GM12878 (cell line): ENCODE results near the gene ANTXR2. TPM values are rescaled to one million over a fixed set of nuclear protein-coding genes. Genes with fewer than 3 reads are reported as not detected.

Experiments used
- ATAC-seq: fragments of 200-7000 bp; cut with Tn5 transposase; 3 replicates; pipeline ENCODE4 v1.9.1; 2020; ENCODE audit warnings: mild to moderate bottlenecking, moderate library complexity
- BruUV-seq: library from RNA; stranded (reverse); fragments of 400-500 nt; replicated peaks from 2 replicates; lab custom pipeline; 2021; lab: Mats Ljungman, UMichigan
- CTCF ChIA-PET: fragments of 300-600 bp; sonication (Branson Sonifier 250); formaldehyde crosslinking; extraction: SDS; loops from one replicate; lab custom pipeline; 2021; ENCODE audit warnings: inconsistent platforms; lab: Yijun Ruan, JAX
- POLR2A ChIA-PET: fragments of 350-600 bp; formaldehyde crosslinking; extraction: SDS; loops from one replicate; lab custom pipeline; 2021; ENCODE audit warnings: inconsistent platforms; lab: Charles Lee
- RAD21 ChIA-PET: fragments of 300-600 bp; sonication (Branson Sonifier 250); formaldehyde crosslinking; loops from one replicate; lab custom pipeline; 2023; ENCODE audit warnings: antibody characterized with exemption; ENCODE audit not compliant: unreplicated experiment; lab: Charles Lee
- SMC1A ChIA-PET: fragments of 300-600 bp; sonication (Branson Sonifier 250); formaldehyde crosslinking; loops from one replicate; lab custom pipeline; 2023; ENCODE audit not compliant: unreplicated experiment, uncharacterized antibody; lab: Charles Lee
- DNase-seq: peaks from one replicate; pipeline ENCODE4 v3.0.0-alpha.2; 2011; ENCODE audit warnings: low read depth, low spot score
- FAIRE-seq: peaks from 3 replicates; lab custom pipeline; 2011; peaks lifted over from hg19 to GRCh38; lab: Jason Lieb, UNC
- H2AFZ ChIP-seq: 2 replicates; pipeline ENCODE4 v1.6.0; 2011; ENCODE audit warnings: low read depth, low read length, control low read depth; ENCODE audit not compliant: control insufficient read depth
- H3K27ac ChIP-seq: 2 replicates; pipeline ENCODE4 v1.5.1; 2011; ENCODE audit warnings: control low read depth; ENCODE audit not compliant: control insufficient read depth, insufficient read depth
- H3K27me3 ChIP-seq, 2 experiments: replicated peaks in 1 of 2; 2 replicates each; pipeline versions ENCODE4 v1.6.0 to v1.6.1; 2011; ENCODE audit warnings: low read length in 1 of 2; ENCODE audit not compliant: control insufficient read depth in 2 of 2, insufficient read depth in 2 of 2
- H3K36me3 ChIP-seq, 2 experiments: 2 replicates each; pipeline ENCODE4 v1.5.1; 2011; ENCODE audit warnings: low read length in 1 of 2; ENCODE audit not compliant: control insufficient read depth in 2 of 2, insufficient read depth in 2 of 2
- H3K4me1 ChIP-seq: 2 replicates; pipeline ENCODE4 v1.6.1; 2011; ENCODE audit warnings: mild to moderate bottlenecking, low read length, moderate library complexity, mixed read lengths; ENCODE audit not compliant: control insufficient read depth, insufficient read depth
- H3K4me2 ChIP-seq: 2 replicates; pipeline ENCODE4 v1.6.0; 2011; ENCODE audit warnings: control low read depth; ENCODE audit not compliant: control insufficient read depth, insufficient read depth
- H3K4me3 ChIP-seq: fragments of 200-600 bp; sonication (generic); 2 replicates; pipeline ENCODE4 v1.5.1; 2016
- H3K79me2 ChIP-seq: 2 replicates; pipeline ENCODE4 v1.6.0; 2011; ENCODE audit warnings: low read length; ENCODE audit not compliant: control insufficient read depth, insufficient read depth
- H3K9ac ChIP-seq: 2 replicates; pipeline ENCODE4 v1.8.0; 2011; ENCODE audit warnings: low read length, control low read depth, mixed read lengths; ENCODE audit not compliant: control insufficient read depth, insufficient read depth
- H3K9me3 ChIP-seq: replicated peaks from 3 replicates; pipeline ENCODE4 v1.5.1; 2011; ENCODE audit warnings: mild to moderate bottlenecking, low read length; ENCODE audit not compliant: control insufficient read depth, insufficient read depth
- H4K20me1 ChIP-seq: 2 replicates; pipeline ENCODE4 v1.6.0; 2011; ENCODE audit not compliant: control insufficient read depth, insufficient read depth
- CBX3 ChIP-seq: fragments of 200-600 bp; sonication (generic); IDR thresholded peaks from 2 replicates; pipeline ENCODE4 v1.6.1; 2016; ENCODE audit warnings: low read depth, borderline replicate concordance
- EGR1 ChIP-seq, 2 experiments: IDR thresholded peaks; 1 replicate in 1 of 2; 2 replicates in 1 of 2; pipeline ENCODE4 v1.6.1; 2011 to 2012; ENCODE audit warnings: low read depth in 2 of 2, low read length in 2 of 2, borderline replicate concordance in 1 of 2, mild to moderate bottlenecking in 1 of 2, moderate library complexity in 1 of 2
- NFYB ChIP-seq: IDR thresholded peaks from 2 replicates; pipeline ENCODE4 v1.6.1; 2011; ENCODE audit warnings: low read depth, mild to moderate bottlenecking, low read length, improper control_type of control experiment, moderate library complexity; ENCODE audit not compliant: insufficient read depth
- PAX8 ChIP-seq: fragments of 450-650 bp; IDR thresholded peaks from 2 replicates; pipeline ENCODE4 v1.6.1; 2017; ENCODE audit warnings: mild to moderate bottlenecking, moderate library complexity
- POLR2AphosphoS2 ChIP-seq: IDR thresholded peaks from 2 replicates; pipeline ENCODE4 v1.6.1; 2011; ENCODE audit warnings: low read depth, mild to moderate bottlenecking, low read length, improper control_type of control experiment, moderate library complexity
- SMAD5 ChIP-seq: IDR thresholded peaks from 2 replicates; pipeline ENCODE4 v1.6.1; 2016; ENCODE audit warnings: antibody characterized with exemption, low read depth
- SUPT20H ChIP-seq: IDR thresholded peaks from 2 replicates; pipeline ENCODE4 v1.6.1; 2011; ENCODE audit warnings: low read depth, mild to moderate bottlenecking, low read length, moderate library complexity, borderline replicate concordance; ENCODE audit not compliant: control insufficient read depth
- USF2 ChIP-seq: IDR thresholded peaks from 2 replicates; pipeline ENCODE4 v1.6.1; 2011; ENCODE audit warnings: low read depth, low read length, improper control_type of control experiment, borderline replicate concordance
- WGBS: methylation state at CpG from one replicate; pipeline ENCODE4 v1.1.6; 2016; ENCODE audit warnings: low lambda C conversion rate; ENCODE audit not compliant: insufficient replicate concordance, insufficient coverage; ENCODE audit errors: missing lambda C conversion rate; 5-methylcytosine and 5-hydroxymethylcytosine counted together
- in situ Hi-C: fragments of 300-500 bp; cut with MboI; formaldehyde crosslinking; loops from 9 replicates; pipeline ENCODE4 v1.14.3; 2018; ENCODE audit warnings: mixed read lengths
- intact Hi-C: fragments of 100-400 bp; cut with micrococcal nuclease; formaldehyde crosslinking; loops from one replicate; pipeline ENCODE4 v1.14.2; 2022; ENCODE audit not compliant: unreplicated experiment
- polyA plus RNA-seq, 11 experiments: library from polyadenylated mRNA; depleted of rRNA in 4 of 11; unstranded in 6 of 11; stranded (reverse) in 5 of 11; fragments of >200 nt; fragmentation: Nextera tagmentation in 4 of 11; fragmentation: Illumina TruSeq in 1 of 11; extraction: Ambion mirVana in 4 of 11; extraction: Trizol in 1 of 11; gene quantifications; 1 replicate in 1 of 11; 2 replicates in 10 of 11; pipeline versions ENCODE4 v1.2.1 to v1.2.3, GENCODE V29; 2011 to 2016; ENCODE audit warnings: inconsistent platforms in 2 of 11, missing spikeins in 2 of 11, low read depth in 1 of 11
- total RNA-seq, 4 experiments: library from RNA; depleted of rRNA in 3 of 4; stranded (reverse); fragments of >200 nt in 3 of 4; fragmentation: Illumina TruSeq in 1 of 4; extraction: Trizol in 1 of 4; gene quantifications; 2 replicates each; pipeline versions ENCODE4 v1.2.1 to v1.2.3, GENCODE V29; 2013 to 2021
- TF ChIP-seq, protein P1 (sequence below): fragments of 450-650 bp; IDR thresholded peaks from 2 replicates; pipeline ENCODE4 v1.6.1; 2016; ENCODE audit warnings: mild to moderate bottlenecking, moderate library complexity, borderline replicate concordance
- TF ChIP-seq, protein P2 (sequence below), 3 experiments: IDR thresholded peaks in 2 of 3; conservative IDR thresholded peaks in 1 of 3; 2 replicates each; pipeline ENCODE4 v1.5.1; 2011; ENCODE audit warnings: low read depth in 3 of 3, low read length in 3 of 3, mild to moderate bottlenecking in 3 of 3, control low read depth in 2 of 3, moderate library complexity in 2 of 3, inconsistent platforms in 1 of 3, mixed read lengths in 1 of 3; ENCODE audit not compliant: control insufficient read depth in 2 of 3, insufficient read depth in 1 of 3; ENCODE audit errors: extremely low read depth in 1 of 3
- TF ChIP-seq, protein P3 (sequence below): fragments of 450-650 bp; IDR thresholded peaks from 2 replicates; pipeline ENCODE4 v1.6.1; 2017; ENCODE audit warnings: antibody characterized with exemption, mild to moderate bottlenecking, moderate library complexity

Gene ANTXR2
- total and polyA plus RNA-seq, 10 of the 15 experiments (the other 5 are each of a cell fraction or from before 2014, with no cell fraction given): 1.4 to 8.9 (median 5.7) TPM

DNA sequence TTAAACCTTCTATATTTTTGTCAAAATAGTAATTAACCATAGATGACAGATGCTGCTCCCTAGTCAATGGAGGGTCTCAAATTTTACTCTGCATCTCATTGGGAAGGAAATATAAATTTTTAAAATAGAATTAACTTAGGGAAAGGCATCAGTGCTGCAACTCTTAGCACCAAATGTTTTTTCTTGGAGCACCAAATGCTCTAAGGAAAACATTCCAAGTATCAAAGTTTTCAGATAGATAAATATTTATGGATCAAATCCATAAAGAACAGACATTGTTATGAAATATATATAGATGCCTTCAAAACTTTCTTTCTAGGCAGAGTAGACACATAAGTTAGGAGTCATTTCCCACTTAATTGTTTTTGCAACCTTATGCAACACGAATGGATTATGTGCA, 168.7 kb downstream of the ANTXR2 start:
- in situ Hi-C loops: no loop called here
- intact Hi-C loops: no loop called here
- no peak for DNase-seq
- TF ChIP-seq NFYB (no peak), SMAD5 (no peak), CBX3 (no peak), POLR2AphosphoS2 (no peak), SUPT20H (no peak), PAX8 (no peak), USF2 (no peak), EGR1 (IDR thresholded peaks at IDR 0.05; ENCODE audit: borderline replicate concordance in 1 of 2, low read depth in 2 of 2, low read length in 2 of 2) (no peak)
- TF ChIP-seq, protein P1, sequence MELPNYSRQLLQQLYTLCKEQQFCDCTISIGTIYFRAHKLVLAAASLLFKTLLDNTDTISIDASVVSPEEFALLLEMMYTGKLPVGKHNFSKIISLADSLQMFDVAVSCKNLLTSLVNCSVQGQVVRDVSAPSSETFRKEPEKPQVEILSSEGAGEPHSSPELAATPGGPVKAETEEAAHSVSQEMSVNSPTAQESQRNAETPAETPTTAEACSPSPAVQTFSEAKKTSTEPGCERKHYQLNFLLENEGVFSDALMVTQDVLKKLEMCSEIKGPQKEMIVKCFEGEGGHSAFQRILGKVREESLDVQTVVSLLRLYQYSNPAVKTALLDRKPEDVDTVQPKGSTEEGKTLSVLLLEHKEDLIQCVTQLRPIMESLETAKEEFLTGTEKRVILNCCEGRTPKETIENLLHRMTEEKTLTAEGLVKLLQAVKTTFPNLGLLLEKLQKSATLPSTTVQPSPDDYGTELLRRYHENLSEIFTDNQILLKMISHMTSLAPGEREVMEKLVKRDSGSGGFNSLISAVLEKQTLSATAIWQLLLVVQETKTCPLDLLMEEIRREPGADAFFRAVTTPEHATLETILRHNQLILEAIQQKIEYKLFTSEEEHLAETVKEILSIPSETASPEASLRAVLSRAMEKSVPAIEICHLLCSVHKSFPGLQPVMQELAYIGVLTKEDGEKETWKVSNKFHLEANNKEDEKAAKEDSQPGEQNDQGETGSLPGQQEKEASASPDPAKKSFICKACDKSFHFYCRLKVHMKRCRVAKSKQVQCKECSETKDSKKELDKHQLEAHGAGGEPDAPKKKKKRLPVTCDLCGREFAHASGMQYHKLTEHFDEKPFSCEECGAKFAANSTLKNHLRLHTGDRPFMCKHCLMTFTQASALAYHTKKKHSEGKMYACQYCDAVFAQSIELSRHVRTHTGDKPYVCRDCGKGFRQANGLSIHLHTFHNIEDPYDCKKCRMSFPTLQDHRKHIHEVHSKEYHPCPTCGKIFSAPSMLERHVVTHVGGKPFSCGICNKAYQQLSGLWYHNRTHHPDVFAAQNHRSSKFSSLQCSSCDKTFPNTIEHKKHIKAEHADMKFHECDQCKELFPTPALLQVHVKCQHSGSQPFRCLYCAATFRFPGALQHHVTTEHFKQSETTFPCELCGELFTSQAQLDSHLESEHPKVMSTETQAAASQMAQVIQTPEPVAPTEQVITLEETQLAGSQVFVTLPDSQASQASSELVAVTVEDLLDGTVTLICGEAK: no peak
- TF ChIP-seq, protein P2, sequence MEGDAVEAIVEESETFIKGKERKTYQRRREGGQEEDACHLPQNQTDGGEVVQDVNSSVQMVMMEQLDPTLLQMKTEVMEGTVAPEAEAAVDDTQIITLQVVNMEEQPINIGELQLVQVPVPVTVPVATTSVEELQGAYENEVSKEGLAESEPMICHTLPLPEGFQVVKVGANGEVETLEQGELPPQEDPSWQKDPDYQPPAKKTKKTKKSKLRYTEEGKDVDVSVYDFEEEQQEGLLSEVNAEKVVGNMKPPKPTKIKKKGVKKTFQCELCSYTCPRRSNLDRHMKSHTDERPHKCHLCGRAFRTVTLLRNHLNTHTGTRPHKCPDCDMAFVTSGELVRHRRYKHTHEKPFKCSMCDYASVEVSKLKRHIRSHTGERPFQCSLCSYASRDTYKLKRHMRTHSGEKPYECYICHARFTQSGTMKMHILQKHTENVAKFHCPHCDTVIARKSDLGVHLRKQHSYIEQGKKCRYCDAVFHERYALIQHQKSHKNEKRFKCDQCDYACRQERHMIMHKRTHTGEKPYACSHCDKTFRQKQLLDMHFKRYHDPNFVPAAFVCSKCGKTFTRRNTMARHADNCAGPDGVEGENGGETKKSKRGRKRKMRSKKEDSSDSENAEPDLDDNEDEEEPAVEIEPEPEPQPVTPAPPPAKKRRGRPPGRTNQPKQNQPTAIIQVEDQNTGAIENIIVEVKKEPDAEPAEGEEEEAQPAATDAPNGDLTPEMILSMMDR (IDR thresholded peaks at IDR 0.05 in 2 of 3, conservative IDR thresholded peaks at IDR 0.05 in 1 of 3; ENCODE audit: control insufficient read depth in 2 of 3, extremely low read depth in 1 of 3, insufficient read depth in 1 of 3, low read depth in 3 of 3, low read length in 3 of 3): no peak
- TF ChIP-seq, protein P3, sequence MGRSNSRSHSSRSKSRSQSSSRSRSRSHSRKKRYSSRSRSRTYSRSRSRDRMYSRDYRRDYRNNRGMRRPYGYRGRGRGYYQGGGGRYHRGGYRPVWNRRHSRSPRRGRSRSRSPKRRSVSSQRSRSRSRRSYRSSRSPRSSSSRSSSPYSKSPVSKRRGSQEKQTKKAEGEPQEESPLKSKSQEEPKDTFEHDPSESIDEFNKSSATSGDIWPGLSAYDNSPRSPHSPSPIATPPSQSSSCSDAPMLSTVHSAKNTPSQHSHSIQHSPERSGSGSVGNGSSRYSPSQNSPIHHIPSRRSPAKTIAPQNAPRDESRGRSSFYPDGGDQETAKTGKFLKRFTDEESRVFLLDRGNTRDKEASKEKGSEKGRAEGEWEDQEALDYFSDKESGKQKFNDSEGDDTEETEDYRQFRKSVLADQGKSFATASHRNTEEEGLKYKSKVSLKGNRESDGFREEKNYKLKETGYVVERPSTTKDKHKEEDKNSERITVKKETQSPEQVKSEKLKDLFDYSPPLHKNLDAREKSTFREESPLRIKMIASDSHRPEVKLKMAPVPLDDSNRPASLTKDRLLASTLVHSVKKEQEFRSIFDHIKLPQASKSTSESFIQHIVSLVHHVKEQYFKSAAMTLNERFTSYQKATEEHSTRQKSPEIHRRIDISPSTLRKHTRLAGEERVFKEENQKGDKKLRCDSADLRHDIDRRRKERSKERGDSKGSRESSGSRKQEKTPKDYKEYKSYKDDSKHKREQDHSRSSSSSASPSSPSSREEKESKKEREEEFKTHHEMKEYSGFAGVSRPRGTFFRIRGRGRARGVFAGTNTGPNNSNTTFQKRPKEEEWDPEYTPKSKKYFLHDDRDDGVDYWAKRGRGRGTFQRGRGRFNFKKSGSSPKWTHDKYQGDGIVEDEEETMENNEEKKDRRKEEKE: no peak

More for the DNA sequence above, 168.7 kb downstream of the ANTXR2 start:
- Histone ChIP-seq H3K4me1 (no peaks in the 10 kb centered on the region), H3K36me3 (no peaks in the 10 kb centered on the region), H3K27ac (no peak overlapping the region), H3K9ac (no peak overlapping the region), H2AFZ (no peak overlapping the region), H3K4me3 (no peak overlapping the region), H4K20me1 (no peaks in the 10 kb centered on the region), H3K27me3 (no peaks in the 10 kb centered on the region), H3K9me3 (no peaks in the 10 kb centered on the region), H3K4me2 (no peak overlapping the region), H3K79me2 (no peaks in the 10 kb centered on the region)
- WGBS: 41% methylated on average over 1 of the region's 1 CpG
- ATAC-seq (no peak), FAIRE-seq (no peak)
- POLR2A ChIA-PET: no interaction called here
- CTCF ChIA-PET: interaction anchor here (1.9 kb wide), 1 partner anchor 14 kb away, joined by 10 read pairs; no protein-coding TSS in a partner anchor
- RAD21 ChIA-PET: no interaction called here
- SMC1A ChIA-PET: interaction anchor here (1.0 kb wide), 1 partner anchor 10 kb away, joined by 3 read pairs; no protein-coding TSS in a partner anchor
- no TSS peak for BruUV-seq
